ENCODE results near the gene TIMMDC1. TPM values are rescaled to one million over a fixed set of nuclear protein-coding genes. Genes with fewer than 3 reads are reported as not detected.

Gene TIMMDC1
- total and polyA plus RNA-seq, 2 of the 13 experiments (the other 11 are each of a cell fraction or from before 2014, with no cell fraction given): 50.0 to 77.8 TPM

DNA sequence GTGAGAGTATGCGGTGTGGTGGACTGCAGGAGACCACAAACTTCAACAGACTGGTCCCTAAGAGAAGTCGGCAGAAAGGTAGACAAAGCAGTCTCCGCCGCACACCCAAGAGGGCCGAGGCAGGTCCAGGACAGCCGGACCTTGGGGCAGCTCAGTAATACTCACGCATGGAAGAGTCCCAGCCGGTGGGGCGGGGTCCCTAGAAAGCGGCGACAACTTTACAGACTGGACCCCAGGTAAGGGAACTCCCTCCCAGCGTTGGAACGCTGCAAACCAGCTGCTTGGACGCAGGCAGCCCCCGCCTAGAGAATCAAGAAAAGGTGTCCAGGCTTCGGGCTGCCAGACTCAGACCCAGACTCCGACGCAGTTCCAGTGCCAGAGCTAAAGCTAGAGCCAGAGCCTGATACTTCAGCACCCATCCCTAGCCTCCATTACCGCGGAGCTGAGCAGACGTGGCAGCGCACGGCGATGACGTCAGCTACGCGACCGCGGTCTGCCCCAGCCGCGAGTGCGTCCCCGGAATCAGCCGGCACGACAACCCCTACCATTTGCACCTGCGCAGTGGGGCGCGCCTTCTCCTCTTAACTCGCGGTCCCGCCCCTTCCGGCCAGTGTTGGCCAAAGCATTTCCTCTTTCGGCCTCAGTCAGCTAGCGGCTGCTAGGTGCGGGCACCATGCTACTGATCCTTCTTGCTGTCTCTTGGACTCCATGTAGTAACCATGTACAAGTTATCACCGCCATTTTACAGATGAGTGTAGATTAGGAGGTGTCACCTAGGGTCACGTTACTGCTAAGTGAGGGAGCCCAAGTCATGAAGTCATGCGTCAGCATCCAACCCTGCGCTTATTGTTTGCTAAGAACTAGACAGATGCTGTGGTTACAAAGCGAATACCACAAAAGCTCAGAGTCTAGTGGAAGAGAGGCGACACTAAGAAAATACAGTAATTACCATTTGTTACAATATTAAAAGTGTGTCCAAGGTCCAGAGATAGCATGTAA, 34.9 kb upstream of the TIMMDC1 start, which contains the start of gene TMEM39A (continued):
- no peak for TF ChIP-seq NBN (conservative IDR thresholded peaks at IDR 0.05)
- TF ChIP-seq, protein P1, sequence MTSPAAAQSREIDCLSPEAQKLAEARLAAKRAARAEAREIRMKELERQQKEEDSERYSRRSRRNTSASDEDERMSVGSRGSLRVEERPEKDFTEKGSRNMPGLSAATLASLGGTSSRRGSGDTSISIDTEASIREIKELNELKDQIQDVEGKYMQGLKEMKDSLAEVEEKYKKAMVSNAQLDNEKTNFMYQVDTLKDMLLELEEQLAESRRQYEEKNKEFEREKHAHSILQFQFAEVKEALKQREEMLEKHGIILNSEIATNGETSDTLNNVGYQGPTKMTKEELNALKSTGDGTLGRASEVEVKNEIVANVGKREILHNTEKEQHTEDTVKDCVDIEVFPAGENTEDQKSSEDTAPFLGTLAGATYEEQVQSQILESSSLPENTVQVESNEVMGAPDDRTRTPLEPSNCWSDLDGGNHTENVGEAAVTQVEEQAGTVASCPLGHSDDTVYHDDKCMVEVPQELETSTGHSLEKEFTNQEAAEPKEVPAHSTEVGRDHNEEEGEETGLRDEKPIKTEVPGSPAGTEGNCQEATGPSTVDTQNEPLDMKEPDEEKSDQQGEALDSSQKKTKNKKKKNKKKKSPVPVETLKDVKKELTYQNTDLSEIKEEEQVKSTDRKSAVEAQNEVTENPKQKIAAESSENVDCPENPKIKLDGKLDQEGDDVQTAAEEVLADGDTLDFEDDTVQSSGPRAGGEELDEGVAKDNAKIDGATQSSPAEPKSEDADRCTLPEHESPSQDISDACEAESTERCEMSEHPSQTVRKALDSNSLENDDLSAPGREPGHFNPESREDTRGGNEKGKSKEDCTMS (CRISPR knock-in tag; conservative IDR thresholded peaks at IDR 0.05): no peak
- no peak; the same call in 1 of the 2 replicates for TF ChIP-seq PITX1 (CRISPR knock-in tag; IDR thresholded peaks at IDR 0.05)
- TF ChIP-seq, protein P2, sequence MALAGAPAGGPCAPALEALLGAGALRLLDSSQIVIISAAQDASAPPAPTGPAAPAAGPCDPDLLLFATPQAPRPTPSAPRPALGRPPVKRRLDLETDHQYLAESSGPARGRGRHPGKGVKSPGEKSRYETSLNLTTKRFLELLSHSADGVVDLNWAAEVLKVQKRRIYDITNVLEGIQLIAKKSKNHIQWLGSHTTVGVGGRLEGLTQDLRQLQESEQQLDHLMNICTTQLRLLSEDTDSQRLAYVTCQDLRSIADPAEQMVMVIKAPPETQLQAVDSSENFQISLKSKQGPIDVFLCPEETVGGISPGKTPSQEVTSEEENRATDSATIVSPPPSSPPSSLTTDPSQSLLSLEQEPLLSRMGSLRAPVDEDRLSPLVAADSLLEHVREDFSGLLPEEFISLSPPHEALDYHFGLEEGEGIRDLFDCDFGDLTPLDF (CRISPR knock-in tag; IDR thresholded peaks at IDR 0.05): peak; percentile 44; the same call in 1 of the 2 replicates
- TF ChIP-seq TCF7 (IDR thresholded peaks at IDR 0.05; ENCODE audit: low read depth): no peak
- peak; percentile 91; the same call in 1 of the 2 replicates for TF ChIP-seq ZNF138 (CRISPR knock-in tag; IDR thresholded peaks at IDR 0.05; ENCODE audit: low read depth)
- no peak for TF ChIP-seq PRPF4 (IDR thresholded peaks at IDR 0.05; ENCODE audit: low read depth, low read length, poor library complexity, severe bottlenecking)
- TF ChIP-seq, protein P3, sequence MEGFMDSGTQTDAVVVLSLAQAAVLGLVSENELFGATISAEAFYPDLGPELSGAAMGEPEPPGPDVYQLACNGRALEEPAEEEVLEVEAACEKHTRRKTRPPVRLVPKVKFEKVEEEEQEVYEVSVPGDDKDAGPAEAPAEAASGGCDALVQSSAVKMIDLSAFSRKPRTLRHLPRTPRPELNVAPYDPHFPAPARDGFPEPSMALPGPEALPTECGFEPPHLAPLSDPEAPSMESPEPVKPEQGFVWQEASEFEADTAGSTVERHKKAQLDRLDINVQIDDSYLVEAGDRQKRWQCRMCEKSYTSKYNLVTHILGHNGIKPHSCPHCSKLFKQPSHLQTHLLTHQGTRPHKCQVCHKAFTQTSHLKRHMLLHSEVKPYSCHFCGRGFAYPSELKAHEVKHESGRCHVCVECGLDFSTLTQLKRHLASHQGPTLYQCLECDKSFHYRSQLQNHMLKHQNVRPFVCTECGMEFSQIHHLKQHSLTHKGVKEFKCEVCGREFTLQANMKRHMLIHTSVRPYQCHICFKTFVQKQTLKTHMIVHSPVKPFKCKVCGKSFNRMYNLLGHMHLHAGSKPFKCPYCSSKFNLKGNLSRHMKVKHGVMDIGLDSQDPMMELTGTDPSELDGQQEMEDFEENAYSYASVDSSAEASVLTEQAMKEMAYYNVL (CRISPR knock-in tag; IDR thresholded peaks at IDR 0.05; ENCODE audit: borderline replicate concordance): peak; percentile 81
- TF ChIP-seq ZSCAN30 (CRISPR knock-in tag; IDR thresholded peaks at IDR 0.05): 0 out of 2 replicates have a peak, but pooled peaks have one; percentile 49
- TF ChIP-seq HOXD1 (CRISPR knock-in tag; IDR thresholded peaks at IDR 0.05): no peak; the same call in 1 of the 2 replicates
- TF ChIP-seq, protein P4, sequence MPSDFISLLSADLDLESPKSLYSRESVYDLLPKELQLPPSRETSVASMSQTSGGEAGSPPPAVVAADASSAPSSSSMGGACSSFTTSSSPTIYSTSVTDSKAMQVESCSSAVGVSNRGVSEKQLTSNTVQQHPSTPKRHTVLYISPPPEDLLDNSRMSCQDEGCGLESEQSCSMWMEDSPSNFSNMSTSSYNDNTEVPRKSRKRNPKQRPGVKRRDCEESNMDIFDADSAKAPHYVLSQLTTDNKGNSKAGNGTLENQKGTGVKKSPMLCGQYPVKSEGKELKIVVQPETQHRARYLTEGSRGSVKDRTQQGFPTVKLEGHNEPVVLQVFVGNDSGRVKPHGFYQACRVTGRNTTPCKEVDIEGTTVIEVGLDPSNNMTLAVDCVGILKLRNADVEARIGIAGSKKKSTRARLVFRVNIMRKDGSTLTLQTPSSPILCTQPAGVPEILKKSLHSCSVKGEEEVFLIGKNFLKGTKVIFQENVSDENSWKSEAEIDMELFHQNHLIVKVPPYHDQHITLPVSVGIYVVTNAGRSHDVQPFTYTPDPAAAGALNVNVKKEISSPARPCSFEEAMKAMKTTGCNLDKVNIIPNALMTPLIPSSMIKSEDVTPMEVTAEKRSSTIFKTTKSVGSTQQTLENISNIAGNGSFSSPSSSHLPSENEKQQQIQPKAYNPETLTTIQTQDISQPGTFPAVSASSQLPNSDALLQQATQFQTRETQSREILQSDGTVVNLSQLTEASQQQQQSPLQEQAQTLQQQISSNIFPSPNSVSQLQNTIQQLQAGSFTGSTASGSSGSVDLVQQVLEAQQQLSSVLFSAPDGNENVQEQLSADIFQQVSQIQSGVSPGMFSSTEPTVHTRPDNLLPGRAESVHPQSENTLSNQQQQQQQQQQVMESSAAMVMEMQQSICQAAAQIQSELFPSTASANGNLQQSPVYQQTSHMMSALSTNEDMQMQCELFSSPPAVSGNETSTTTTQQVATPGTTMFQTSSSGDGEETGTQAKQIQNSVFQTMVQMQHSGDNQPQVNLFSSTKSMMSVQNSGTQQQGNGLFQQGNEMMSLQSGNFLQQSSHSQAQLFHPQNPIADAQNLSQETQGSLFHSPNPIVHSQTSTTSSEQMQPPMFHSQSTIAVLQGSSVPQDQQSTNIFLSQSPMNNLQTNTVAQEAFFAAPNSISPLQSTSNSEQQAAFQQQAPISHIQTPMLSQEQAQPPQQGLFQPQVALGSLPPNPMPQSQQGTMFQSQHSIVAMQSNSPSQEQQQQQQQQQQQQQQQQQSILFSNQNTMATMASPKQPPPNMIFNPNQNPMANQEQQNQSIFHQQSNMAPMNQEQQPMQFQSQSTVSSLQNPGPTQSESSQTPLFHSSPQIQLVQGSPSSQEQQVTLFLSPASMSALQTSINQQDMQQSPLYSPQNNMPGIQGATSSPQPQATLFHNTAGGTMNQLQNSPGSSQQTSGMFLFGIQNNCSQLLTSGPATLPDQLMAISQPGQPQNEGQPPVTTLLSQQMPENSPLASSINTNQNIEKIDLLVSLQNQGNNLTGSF (CRISPR knock-in tag; IDR thresholded peaks at IDR 0.05): 0 out of 2 replicates have a peak, but pooled peaks have one; percentile 18
- TF ChIP-seq, protein P5, sequence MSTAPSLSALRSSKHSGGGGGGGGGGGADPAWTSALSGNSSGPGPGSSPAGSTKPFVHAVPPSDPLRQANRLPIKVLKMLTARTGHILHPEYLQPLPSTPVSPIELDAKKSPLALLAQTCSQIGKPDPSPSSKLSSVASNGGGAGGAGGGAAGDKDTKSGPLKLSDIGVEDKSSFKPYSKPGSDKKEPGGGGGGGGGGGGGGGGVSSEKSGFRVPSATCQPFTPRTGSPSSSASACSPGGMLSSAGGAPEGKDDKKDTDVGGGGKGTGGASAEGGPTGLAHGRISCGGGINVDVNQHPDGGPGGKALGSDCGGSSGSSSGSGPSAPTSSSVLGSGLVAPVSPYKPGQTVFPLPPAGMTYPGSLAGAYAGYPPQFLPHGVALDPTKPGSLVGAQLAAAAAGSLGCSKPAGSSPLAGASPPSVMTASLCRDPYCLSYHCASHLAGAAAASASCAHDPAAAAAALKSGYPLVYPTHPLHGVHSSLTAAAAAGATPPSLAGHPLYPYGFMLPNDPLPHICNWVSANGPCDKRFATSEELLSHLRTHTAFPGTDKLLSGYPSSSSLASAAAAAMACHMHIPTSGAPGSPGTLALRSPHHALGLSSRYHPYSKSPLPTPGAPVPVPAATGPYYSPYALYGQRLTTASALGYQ (CRISPR knock-in tag; IDR thresholded peaks at IDR 0.05): peak; percentile 18; the same call in 1 of the 2 replicates
- peak; percentile 93 for TF ChIP-seq ELF1 (CRISPR knock-in tag; IDR thresholded peaks at IDR 0.05)
- peak; percentile 18; the same call in 1 of the 2 replicates for TF ChIP-seq BORCS8-MEF2B (CRISPR knock-in tag; IDR thresholded peaks at IDR 0.05)

Data from HepG2 (cell line).